Esophagus squamous epithelium (tissue), 5 donors: ENCODE data around the gene TFDP2. TPM values are rescaled to one million over a fixed set of nuclear protein-coding genes. Genes with fewer than 3 reads are reported as not detected.
A peak's percentile ranks its signal among the peaks of the same experiment; 100 is the strongest.
"Not testable (repeated sequence)": the region's sequence is repeated elsewhere in the genome, so short reads cannot be mapped to it uniquely, and the experiment has no call there.

Experiments used
- DNase-seq: peaks from one replicate; lab custom pipeline; 2025; lab: John Stamatoyannopoulos, UW
- H3K27ac ChIP-seq, 4 donors: fragments of 200-600 bp; sonication (generic); one replicate each; pipeline ENCODE4 v1.5.1; 2016 to 2019; ENCODE audit warnings: mild to moderate bottlenecking in 1 of 4
- H3K27me3 ChIP-seq, 4 donors: fragments of 200-600 bp; sonication (generic); 1 replicate in 3 of 4; 2 replicates in 1 of 4; pipeline versions ENCODE4 v1.5.1 to v1.6.0; 2017 to 2021; ENCODE audit warnings: antibody characterized with exemption in 1 of 4
- H3K36me3 ChIP-seq, 3 donors: fragments of 200-600 bp; sonication (generic); one replicate each; pipeline ENCODE4 v1.5.1; 2016 to 2019
- H3K4me1 ChIP-seq, 3 donors: fragments of 200-600 bp; sonication (generic); one replicate each; pipeline ENCODE4 v1.5.1; 2017 to 2019
- H3K4me3 ChIP-seq, 4 donors: fragments of 200-600 bp; sonication (generic); 1 replicate in 3 of 4; 2 replicates in 1 of 4; pipeline ENCODE4 v1.5.1; 2016 to 2019; ENCODE audit warnings: mild to moderate bottlenecking in 2 of 4, moderate library complexity in 1 of 4
- H3K9me3 ChIP-seq, 3 donors: fragments of 200-600 bp; sonication (generic); one replicate each; pipeline ENCODE4 v1.5.1; 2016 to 2019
- CTCF ChIP-seq, 6 experiments: fragments of 450-650 bp in 4 of 6; fragments of 200-600 bp in 2 of 6; sonication (generic) in 2 of 6; IDR thresholded peaks; one replicate each; pipeline ENCODE4 v1.5.1; 2016 to 2019; ENCODE audit warnings: antibody characterized with exemption in 6 of 6, mild to moderate bottlenecking in 4 of 6, moderate library complexity in 4 of 6
- POLR2A ChIP-seq, 4 donors: fragments of 450-650 bp; IDR thresholded peaks; one replicate each; pipeline ENCODE4 v1.6.1; 2017; ENCODE audit warnings: antibody characterized with exemption in 4 of 4, mild to moderate bottlenecking in 4 of 4, moderate library complexity in 3 of 4
- WGBS, 2 donors: methylation state at CpG; one replicate each; pipeline ENCODE4 v1.1.5; 2018; 5-methylcytosine and 5-hydroxymethylcytosine counted together
- intact Hi-C: fragments of 100-400 bp; cut with DNase I; formaldehyde crosslinking; loops from one replicate; pipeline ENCODE4 v1.15.0; 2022
- total RNA-seq, 4 donors: library from RNA; depleted of rRNA; stranded (reverse); fragments of >200 nt; gene quantifications; one replicate each; pipeline ENCODE4 v1.1.0, GENCODE V29; 2016
- donor health status: DM: yes; HTN: yes; CAD: no.

The TFDP2 gene
- total RNA-seq, 4 donors from 2014 or later: 13.1 to 37.6 (median 18.6) TPM

- Histone ChIP-seq H3K4me1 (peaks cover 0 to 23% (median 12%) of the 10 kb centered on the region in 3 donors), H3K27ac (no peak overlapping the region), H3K27me3 (no peaks in the 10 kb centered on the region), H3K4me3 (no peak overlapping the region), H3K36me3 (no peaks in the 10 kb centered on the region), H3K9me3 (no peaks in the 10 kb centered on the region)
- WGBS, 2 donors: 74 to 78% methylated on average over 1 of the region's 1 CpG
- TF ChIP-seq CTCF (IDR thresholded peaks at IDR 0.05): no peak
- TF ChIP-seq POLR2A (IDR thresholded peaks at IDR 0.05): no peak
- intact Hi-C loops: no loop called here
- no peak for DNase-seq
These were observed 2.5 kb upstream of the TFDP2 start for GRCh38 chr3:142151828-142152227.

GRCh38 chr3:142151240-142151639 lies 1.9 kb upstream of the TFDP2 start:
- intact Hi-C loops: no loop called here
- no peak for DNase-seq
- H3K27me3 ChIP-seq: no peaks in the 10 kb centered on the region
- H3K36me3 ChIP-seq: no peaks in the 10 kb centered on the region
- no peak overlapping the region for H3K4me3 ChIP-seq
- WGBS, 2 donors: 74 to 79% methylated on average over 3 of the region's 3 CpGs
- no peak overlapping the region for H3K27ac ChIP-seq
- peaks cover 0 to 29% (median 12%) of the 10 kb centered on the region in 3 donors for H3K4me1 ChIP-seq
- no peaks in the 10 kb centered on the region for H3K9me3 ChIP-seq
- TF ChIP-seq POLR2A (IDR thresholded peaks at IDR 0.05): no peak
- no peak for TF ChIP-seq CTCF (IDR thresholded peaks at IDR 0.05)

GRCh38 chr3:142150271-142150670 lies 927 bp upstream of the TFDP2 start:
- DNase-seq: no peak
- WGBS, 2 donors: 92 to 96% methylated on average over 9 to 13 of the region's 13 CpGs
- H3K9me3 ChIP-seq: no peaks in the 10 kb centered on the region
- intact Hi-C loops: no loop called here
- H3K27ac ChIP-seq: no peak overlapping the region
- no peaks in the 10 kb centered on the region for H3K36me3 ChIP-seq
- no peaks in the 10 kb centered on the region for H3K27me3 ChIP-seq
- H3K4me1 ChIP-seq: peaks cover 0 to 37% (median 12%) of the 10 kb centered on the region in 3 donors
- no peak overlapping the region for H3K4me3 ChIP-seq
- TF ChIP-seq POLR2A (IDR thresholded peaks at IDR 0.05): no peak
- no peak for TF ChIP-seq CTCF (IDR thresholded peaks at IDR 0.05)

- Histone ChIP-seq H3K9me3 (no peaks in the 10 kb centered on the region), H3K27me3 (no peaks in the 10 kb centered on the region), H3K27ac (peak overlapping the region; percentile 85 to 94 (median 92)), H3K4me1 (peaks cover 0 to 43% (median 12%) of the 10 kb centered on the region in 3 donors), H3K36me3 (no peaks in the 10 kb centered on the region), H3K4me3 (peak overlapping the region; percentile 61 to 93 (median 82))
- no peak for DNase-seq
- TF ChIP-seq POLR2A (IDR thresholded peaks at IDR 0.05) (no peak), CTCF (IDR thresholded peaks at IDR 0.05) (no peak)
- WGBS, 2 donors: 0 to 13% methylated on average over 5 to 13 of the region's 14 CpGs
- intact Hi-C loops: no loop called here
These were observed 289 bp upstream of the TFDP2 start for GRCh38 chr3:142149673-142149992.

GRCh38 chr3:142148044-142148791 lies 1.1 kb downstream of the TFDP2 start:
- intact Hi-C loops: no loop called here
- 9 to 13% methylated on average over 11 of the region's 11 CpGs for WGBS, 2 donors
- H3K27me3 ChIP-seq: no peaks in the 10 kb centered on the region
- peak overlapping the region; percentile 61 to 93 (median 82) for H3K4me3 ChIP-seq
- peaks cover 0 to 49% (median 14%) of the 10 kb centered on the region in 3 donors for H3K4me1 ChIP-seq
- no peaks in the 10 kb centered on the region for H3K36me3 ChIP-seq
- H3K9me3 ChIP-seq: no peaks in the 10 kb centered on the region
- H3K27ac ChIP-seq: peak overlapping the region; percentile 85 to 94 (median 92)
- TF ChIP-seq CTCF (IDR thresholded peaks at IDR 0.05) (no peak), POLR2A (IDR thresholded peaks at IDR 0.05) (no peak)
- no peak for DNase-seq

GRCh38 chr3:142144587-142144986 lies 4.8 kb downstream of the TFDP2 start:
- H3K9me3 ChIP-seq, H3K27me3 ChIP-seq, H3K4me3 ChIP-seq, intact Hi-C loops, DNase-seq: not testable (repeated sequence)
- Histone ChIP-seq H3K36me3 (peaks cover 0 to 20% (median 0%) of the 10 kb centered on the region in 3 donors), H3K27ac (peak overlapping the region in 2 of 4 donors; percentile 31 to 33), H3K4me1 (peaks cover 0 to 45% (median 14%) of the 10 kb centered on the region in 3 donors)
- 29 to 60% methylated on average over 3 to 4 of the region's 5 CpGs for WGBS, 2 donors

- H3K4me3 ChIP-seq, H3K27ac ChIP-seq, intact Hi-C loops, H3K27me3 ChIP-seq, DNase-seq, H3K9me3 ChIP-seq: not testable (repeated sequence)
- Histone ChIP-seq H3K36me3 (peaks cover 0 to 21% (median 0%) of the 10 kb centered on the region in 3 donors), H3K4me1 (peaks cover 0 to 17% (median 3%) of the 10 kb centered on the region in 3 donors)
- WGBS, 2 donors: 92% methylated on average over 4 to 5 of the region's 15 CpGs
These were observed 8.6 kb downstream of the TFDP2 start for GRCh38 chr3:142140608-142141285.
